ENCODE measurements around the gene UBR3.
"Not testable (repeated sequence)": the region's sequence is repeated elsewhere in the genome, so short reads cannot be mapped to it uniquely, and the experiment has no call there.

The UBR3 gene

DNA sequence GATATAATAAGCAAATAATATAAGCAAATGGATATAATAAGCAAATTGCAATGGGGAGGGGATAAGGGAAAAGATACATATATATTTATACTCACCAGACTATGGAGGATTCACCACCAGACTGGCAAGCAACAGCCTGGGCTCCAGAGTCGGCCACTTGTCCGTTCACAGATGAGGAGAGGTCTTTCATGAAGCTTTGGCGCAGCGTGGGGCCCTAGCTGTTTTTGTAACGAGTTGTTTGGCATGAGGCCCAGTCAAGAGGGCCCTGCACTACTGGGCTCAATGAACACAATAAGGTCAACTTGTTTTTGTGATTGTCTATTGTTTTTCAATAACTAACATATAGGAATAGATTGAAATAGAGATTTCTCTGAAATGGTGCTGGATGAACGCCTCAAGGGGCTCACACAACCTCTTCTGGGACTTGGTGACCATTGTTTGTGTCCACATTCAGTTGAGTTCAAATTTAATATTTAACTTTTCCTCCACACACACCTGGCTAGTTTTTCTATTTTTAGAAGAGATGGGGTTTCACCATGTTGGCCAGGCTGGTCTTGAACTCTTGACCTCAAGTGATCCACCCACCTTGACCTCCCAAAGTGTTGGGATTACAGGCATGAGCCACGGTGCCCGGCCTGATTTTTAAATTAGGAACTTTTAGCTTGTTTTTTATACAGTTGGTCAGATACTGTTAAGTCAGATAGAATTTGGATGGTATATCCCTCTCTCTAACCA is 21.9 kb downstream of the UBR3 start:
- H3K4me3 ChIP-seq (ENCODE audit: low read length); H3K9me3 ChIP-seq (ENCODE audit: control insufficient read depth, insufficient read depth, low read length); H3K36me3 ChIP-seq (ENCODE audit: control insufficient read depth, insufficient read depth, low read length); H3K4me1 ChIP-seq (ENCODE audit: control insufficient read depth, insufficient read depth, low read length); H3K27ac ChIP-seq (ENCODE audit: low read length); DNase-seq (ENCODE audit: low read depth, low spot score); H3K27me3 ChIP-seq (ENCODE audit: control insufficient read depth, insufficient read depth, low read length): not testable (repeated sequence)
- WGBS (ENCODE audit: insufficient coverage, insufficient read length): no CpG with 5 or more reads among the region's 8 CpGs

GRCh38 chr2:169849710-169850109 is 22.5 kb downstream of the UBR3 start:
- no peak overlapping the region for H3K4me3 ChIP-seq (ENCODE audit: low read length)
- no peaks in the 10 kb centered on the region for H3K36me3 ChIP-seq (ENCODE audit: control insufficient read depth, insufficient read depth, low read length)
- no peak for DNase-seq (ENCODE audit: low read depth, low spot score)
- WGBS (ENCODE audit: insufficient coverage, insufficient read length): no CpG with 5 or more reads among the region's 1 CpG
- no peaks in the 10 kb centered on the region for H3K4me1 ChIP-seq (ENCODE audit: control insufficient read depth, insufficient read depth, low read length)
- H3K9me3 ChIP-seq (ENCODE audit: control insufficient read depth, insufficient read depth, low read length): no peaks in the 10 kb centered on the region
- no peak overlapping the region for H3K27ac ChIP-seq (ENCODE audit: low read length)
- no peaks in the 10 kb centered on the region for H3K27me3 ChIP-seq (ENCODE audit: control insufficient read depth, insufficient read depth, low read length)

- Histone ChIP-seq H3K4me3 (ENCODE audit: low read length) (no peak overlapping the region), H3K4me1 (ENCODE audit: control insufficient read depth, insufficient read depth, low read length) (no peaks in the 10 kb centered on the region), H3K9me3 (ENCODE audit: control insufficient read depth, insufficient read depth, low read length) (no peaks in the 10 kb centered on the region), H3K27me3 (ENCODE audit: control insufficient read depth, insufficient read depth, low read length) (no peaks in the 10 kb centered on the region), H3K27ac (ENCODE audit: low read length) (no peak overlapping the region), H3K36me3 (ENCODE audit: control insufficient read depth, insufficient read depth, low read length) (no peaks in the 10 kb centered on the region)
- no CpG with 5 or more reads among the region's 4 CpGs for WGBS (ENCODE audit: insufficient coverage, insufficient read length)
- DNase-seq (ENCODE audit: low read depth, low spot score): no peak
These were observed 25.9 kb downstream of the UBR3 start for GRCh38 chr2:169853041-169853668.

- H3K4me3 ChIP-seq (ENCODE audit: low read length); DNase-seq (ENCODE audit: low read depth, low spot score); H3K9me3 ChIP-seq (ENCODE audit: control insufficient read depth, insufficient read depth, low read length); H3K36me3 ChIP-seq (ENCODE audit: control insufficient read depth, insufficient read depth, low read length); H3K27me3 ChIP-seq (ENCODE audit: control insufficient read depth, insufficient read depth, low read length); H3K4me1 ChIP-seq (ENCODE audit: control insufficient read depth, insufficient read depth, low read length); H3K27ac ChIP-seq (ENCODE audit: low read length): not testable (repeated sequence)
- no CpG with 5 or more reads among the region's 42 CpGs for WGBS (ENCODE audit: insufficient coverage, insufficient read length)
These were observed 28.3 kb downstream of the UBR3 start for GRCh38 chr2:169855281-169856258.

GRCh38 chr2:169859423-169859822 is 32.2 kb downstream of the UBR3 start:
- WGBS (ENCODE audit: insufficient coverage, insufficient read length): no CpG with 5 or more reads among the region's 4 CpGs
- H3K4me3 ChIP-seq (ENCODE audit: low read length): no peak overlapping the region
- no peaks in the 10 kb centered on the region for H3K36me3 ChIP-seq (ENCODE audit: control insufficient read depth, insufficient read depth, low read length)
- H3K4me1 ChIP-seq (ENCODE audit: control insufficient read depth, insufficient read depth, low read length): no peaks in the 10 kb centered on the region
- H3K27me3 ChIP-seq (ENCODE audit: control insufficient read depth, insufficient read depth, low read length): no peaks in the 10 kb centered on the region
- no peak for DNase-seq (ENCODE audit: low read depth, low spot score)
- no peaks in the 10 kb centered on the region for H3K9me3 ChIP-seq (ENCODE audit: control insufficient read depth, insufficient read depth, low read length)
- H3K27ac ChIP-seq (ENCODE audit: low read length): no peak overlapping the region

- H3K4me1 ChIP-seq (ENCODE audit: control insufficient read depth, insufficient read depth, low read length): no peaks in the 10 kb centered on the region
- H3K9me3 ChIP-seq (ENCODE audit: control insufficient read depth, insufficient read depth, low read length): no peaks in the 10 kb centered on the region
- no CpG with 5 or more reads among the region's 4 CpGs for WGBS (ENCODE audit: insufficient coverage, insufficient read length)
- H3K27me3 ChIP-seq (ENCODE audit: control insufficient read depth, insufficient read depth, low read length): no peaks in the 10 kb centered on the region
- DNase-seq (ENCODE audit: low read depth, low spot score): no peak
- no peak overlapping the region for H3K27ac ChIP-seq (ENCODE audit: low read length)
- no peaks in the 10 kb centered on the region for H3K36me3 ChIP-seq (ENCODE audit: control insufficient read depth, insufficient read depth, low read length)
- no peak overlapping the region for H3K4me3 ChIP-seq (ENCODE audit: low read length)
These were observed 32.9 kb downstream of the UBR3 start for GRCh38 chr2:169860149-169860548.

GRCh38 chr2:169862816-169863215 is 35.6 kb downstream of the UBR3 start:
- Histone ChIP-seq H3K27ac (ENCODE audit: low read length) (no peak overlapping the region), H3K4me3 (ENCODE audit: low read length) (no peak overlapping the region), H3K9me3 (ENCODE audit: control insufficient read depth, insufficient read depth, low read length) (no peaks in the 10 kb centered on the region), H3K27me3 (ENCODE audit: control insufficient read depth, insufficient read depth, low read length) (no peaks in the 10 kb centered on the region), H3K36me3 (ENCODE audit: control insufficient read depth, insufficient read depth, low read length) (no peaks in the 10 kb centered on the region), H3K4me1 (ENCODE audit: control insufficient read depth, insufficient read depth, low read length) (no peaks in the 10 kb centered on the region)
- WGBS (ENCODE audit: insufficient coverage, insufficient read length): no CpG with 5 or more reads among the region's 2 CpGs
- no peak for DNase-seq (ENCODE audit: low read depth, low spot score)

DNA sequence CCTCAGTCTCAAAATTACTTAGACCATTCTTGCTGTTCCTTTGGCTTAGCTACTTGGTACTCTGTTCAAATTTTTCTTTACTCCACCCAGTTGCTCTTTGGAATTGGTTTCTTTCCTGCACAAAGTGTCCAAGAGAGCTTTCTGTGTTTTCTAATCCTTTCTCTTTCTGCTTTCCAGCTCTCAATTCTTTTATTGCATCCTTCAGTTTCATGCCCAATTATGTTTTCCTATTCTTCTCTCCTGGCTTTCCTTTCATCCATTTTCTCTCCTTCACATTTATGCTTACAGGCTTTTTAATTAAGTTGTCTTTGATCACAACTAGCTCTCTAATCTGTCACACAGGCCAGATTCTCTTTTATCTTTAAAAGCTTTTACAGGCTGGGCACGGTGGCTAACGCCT is 38.2 kb downstream of the UBR3 start:
- Histone ChIP-seq H3K27ac (ENCODE audit: low read length) (no peak overlapping the region), H3K36me3 (ENCODE audit: control insufficient read depth, insufficient read depth, low read length) (no peaks in the 10 kb centered on the region), H3K4me1 (ENCODE audit: control insufficient read depth, insufficient read depth, low read length) (peaks cover 1% of the 10 kb centered on the region; the same call in 1 of the 2 replicates), H3K27me3 (ENCODE audit: control insufficient read depth, insufficient read depth, low read length) (no peaks in the 10 kb centered on the region), H3K4me3 (ENCODE audit: low read length) (no peak overlapping the region), H3K9me3 (ENCODE audit: control insufficient read depth, insufficient read depth, low read length) (no peaks in the 10 kb centered on the region)
- no peak for DNase-seq (ENCODE audit: low read depth, low spot score)
- WGBS (ENCODE audit: insufficient coverage, insufficient read length): no CpG with 5 or more reads among the region's 2 CpGs

- no CpG with 5 or more reads among the region's 6 CpGs for WGBS (ENCODE audit: insufficient coverage, insufficient read length)
- not testable (repeated sequence) for H3K36me3 ChIP-seq (ENCODE audit: control insufficient read depth, insufficient read depth, low read length)
These were observed 39.0 kb downstream of the UBR3 start for GRCh38 chr2:169866230-169866629.

DNA sequence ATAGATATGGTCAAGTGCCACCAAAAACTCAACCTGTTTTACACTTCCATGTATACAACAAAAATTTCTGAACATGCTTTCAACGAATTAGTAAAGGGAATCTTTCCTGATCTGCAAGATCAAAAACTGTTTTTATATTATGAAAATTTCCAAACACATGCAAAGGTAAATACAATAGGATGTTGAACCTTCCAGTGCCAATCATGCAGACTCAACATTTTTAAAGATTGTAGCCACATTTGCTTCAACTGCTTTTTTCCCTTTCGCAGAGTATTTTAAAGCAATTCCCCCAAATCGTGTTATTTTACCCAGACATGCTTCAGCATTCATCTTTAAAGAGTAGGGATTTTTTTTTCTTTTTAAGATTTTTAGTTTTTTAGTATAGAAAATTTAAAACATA is 40.3 kb downstream of the UBR3 start:
- DNase-seq (ENCODE audit: low read depth, low spot score): no peak
- Histone ChIP-seq H3K27me3 (ENCODE audit: control insufficient read depth, insufficient read depth, low read length) (no peaks in the 10 kb centered on the region), H3K4me1 (ENCODE audit: control insufficient read depth, insufficient read depth, low read length) (peaks cover 1% of the 10 kb centered on the region; the same call in 1 of the 2 replicates), H3K9me3 (ENCODE audit: control insufficient read depth, insufficient read depth, low read length) (no peaks in the 10 kb centered on the region), H3K4me3 (ENCODE audit: low read length) (no peak overlapping the region), H3K27ac (ENCODE audit: low read length) (no peak overlapping the region), H3K36me3 (ENCODE audit: control insufficient read depth, insufficient read depth, low read length) (no peaks in the 10 kb centered on the region)
- no CpG with 5 or more reads among the region's 3 CpGs for WGBS (ENCODE audit: insufficient coverage, insufficient read length)

More at GRCh38 chr2:169866230-169866629, 39.0 kb downstream of the UBR3 start:
- DNase-seq (ENCODE audit: low read depth, low spot score); H3K27me3 ChIP-seq (ENCODE audit: control insufficient read depth, insufficient read depth, low read length); H3K4me3 ChIP-seq (ENCODE audit: low read length); H3K27ac ChIP-seq (ENCODE audit: low read length); H3K4me1 ChIP-seq (ENCODE audit: control insufficient read depth, insufficient read depth, low read length); H3K9me3 ChIP-seq (ENCODE audit: control insufficient read depth, insufficient read depth, low read length): not testable (repeated sequence)

All from iPS DF 6.9 (cell line).